Panc1 (cell line): ENCODE measurements around the gene DUSP9. TPM values are rescaled to one million over a fixed set of nuclear protein-coding genes. Genes with fewer than 3 reads are reported as not detected.

Experiments used
- ATAC-seq: fragments of 200-7000 bp; cut with Tn5 transposase; 2 replicates; pipeline ENCODE4 v1.9.1; 2020; ENCODE audit warnings: mild to moderate bottlenecking, moderate library complexity
- BruUV-seq: library from RNA; stranded (reverse); fragments of 400-500 nt; replicated peaks from 2 replicates; lab custom pipeline; 2021; lab: Mats Ljungman, UMichigan
- CTCF ChIA-PET: fragments of 300-600 bp; sonication (Branson Sonifier 250); formaldehyde crosslinking; loops from one replicate; lab custom pipeline; 2022; ENCODE audit warnings: antibody characterized with exemption; lab: Charles Lee
- POLR2A ChIA-PET: fragments of 300-600 bp; sonication (Branson Sonifier 250); formaldehyde crosslinking; loops from one replicate; lab custom pipeline; 2022; ENCODE audit warnings: antibody characterized with exemption; lab: Charles Lee
- DNase-seq: peaks from one replicate; pipeline ENCODE4 v3.0.0-alpha.2; 2010; ENCODE audit warnings: low read depth, low spot score
- H3K27ac ChIP-seq: 2 replicates; pipeline ENCODE4 v1.5.1; 2011; ENCODE audit warnings: mild to moderate bottlenecking, low read length, inconsistent platforms
- H3K27me3 ChIP-seq: fragments of 200-500 bp; sonication (Bioruptor generic); 2 replicates; pipeline ENCODE4 v1.6.0; 2014; ENCODE audit warnings: low read length, inconsistent platforms; ENCODE audit not compliant: control insufficient read depth, insufficient read depth
- H3K36me3 ChIP-seq: fragments of 200-500 bp; sonication (Bioruptor generic); 2 replicates; pipeline ENCODE4 v1.5.1; 2014; ENCODE audit warnings: inconsistent platforms, mild to moderate bottlenecking, low read length, moderate library complexity; ENCODE audit not compliant: control insufficient read depth, insufficient read depth
- H3K4me1 ChIP-seq: 2 replicates; pipeline ENCODE4 v1.5.1; 2011; ENCODE audit warnings: inconsistent platforms, mild to moderate bottlenecking, low read length, moderate library complexity; ENCODE audit not compliant: control insufficient read depth, insufficient read depth
- H3K4me3 ChIP-seq, 2 experiments: 2 replicates each; pipeline ENCODE4 v1.5.1; 2011 to 2012; ENCODE audit warnings: low read depth in 2 of 2, low read length in 2 of 2, mild to moderate bottlenecking in 2 of 2, inconsistent platforms in 1 of 2, moderate library complexity in 1 of 2
- H3K9me3 ChIP-seq: fragments of 200-500 bp; sonication (Bioruptor generic); 2 replicates; pipeline ENCODE4 v1.5.1; 2014; ENCODE audit warnings: low read depth, mild to moderate bottlenecking, inconsistent platforms, low read length, moderate library complexity; ENCODE audit not compliant: control insufficient read depth, insufficient read depth
- POLR2AphosphoS5 ChIP-seq: IDR thresholded peaks from 2 replicates; pipeline ENCODE4 v1.6.1; 2012; ENCODE audit warnings: mild to moderate bottlenecking, low read depth, low read length, moderate library complexity
- SIN3A ChIP-seq: IDR thresholded peaks from 2 replicates; pipeline ENCODE4 v1.6.1; 2012; ENCODE audit warnings: low read depth, mild to moderate bottlenecking, low read length, moderate library complexity, borderline replicate concordance; ENCODE audit not compliant: insufficient read depth
- TCF7L2 ChIP-seq: IDR thresholded peaks from 2 replicates; pipeline ENCODE4 v1.6.1; 2011; ENCODE audit warnings: mild to moderate bottlenecking, low read depth, low read length, inconsistent platforms
- in situ Hi-C: cut with HindIII; loops from 2 replicates; pipeline ENCODE4 v1.10.0; 2016; ENCODE audit warnings: low sequenced_read_pairs, low pct_unique_long_range_greater_than_20kb
- intact Hi-C: fragments of 100-400 bp; cut with micrococcal nuclease; formaldehyde crosslinking; loops from one replicate; pipeline ENCODE4 v1.10.0; 2022; ENCODE audit not compliant: unreplicated experiment
- total RNA-seq: library from RNA; stranded (reverse); gene quantifications from one replicate; pipeline ENCODE4 v1.2.1, GENCODE V29; 2021; ENCODE audit not compliant: unreplicated experiment
- TF ChIP-seq, protein P1 (sequence below): fragments of 450-650 bp; IDR thresholded peaks from 2 replicates; pipeline ENCODE4 v1.5.1; 2017; ENCODE audit warnings: mild to moderate bottlenecking
- TF ChIP-seq, protein P2 (sequence below), 2 experiments: IDR thresholded peaks; 2 replicates each; pipeline ENCODE4 v1.6.1; 2011 to 2012; ENCODE audit warnings: low read depth in 2 of 2, control low read depth in 1 of 2, low read length in 1 of 2, mild to moderate bottlenecking in 1 of 2, moderate library complexity in 1 of 2; ENCODE audit not compliant: insufficient read depth in 1 of 2

Gene DUSP9
- total RNA-seq, 1 experiment from 2014 or later = 7.1 TPM

DNA sequence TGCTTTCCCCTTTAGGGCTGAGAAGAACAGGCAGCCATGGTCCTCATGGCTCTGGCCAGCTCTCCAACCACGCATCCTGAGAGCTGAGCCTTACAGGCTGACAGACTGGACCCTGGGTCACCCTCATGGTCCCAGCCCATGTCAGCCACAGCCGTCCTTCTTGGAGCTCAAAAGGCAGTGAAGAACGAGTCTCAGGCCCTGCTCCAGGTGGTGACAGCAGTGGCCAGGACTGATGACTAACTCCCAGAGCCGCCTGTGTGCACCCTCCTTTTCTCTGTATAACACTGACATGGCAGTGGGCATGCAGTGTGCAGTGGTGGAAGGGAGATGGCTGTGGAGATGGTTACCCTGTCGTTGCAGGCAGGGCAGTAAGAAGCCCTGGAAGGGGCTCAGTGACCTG lies 10.3 kb upstream of the DUSP9 start:
- Histone ChIP-seq H3K9me3 (no peaks in the 10 kb centered on the region), H3K27me3 (no peaks in the 10 kb centered on the region; the same call in 1 of the 2 replicates), H3K4me3 (no peak overlapping the region), H3K27ac (no peak overlapping the region), H3K4me1 (peaks cover under 1% of the 10 kb centered on the region; the same call in 1 of the 2 replicates), H3K36me3 (no peaks in the 10 kb centered on the region)
- POLR2A ChIA-PET = interaction anchor here (0.6 kb wide), 2 partner anchors 10 to 18 kb away, joined by 4 to 5 read pairs; partner anchors contain the start of gene DUSP9
- TF ChIP-seq SIN3A = no peak
- no peak for TF ChIP-seq TCF7L2
- TF ChIP-seq, protein P1, sequence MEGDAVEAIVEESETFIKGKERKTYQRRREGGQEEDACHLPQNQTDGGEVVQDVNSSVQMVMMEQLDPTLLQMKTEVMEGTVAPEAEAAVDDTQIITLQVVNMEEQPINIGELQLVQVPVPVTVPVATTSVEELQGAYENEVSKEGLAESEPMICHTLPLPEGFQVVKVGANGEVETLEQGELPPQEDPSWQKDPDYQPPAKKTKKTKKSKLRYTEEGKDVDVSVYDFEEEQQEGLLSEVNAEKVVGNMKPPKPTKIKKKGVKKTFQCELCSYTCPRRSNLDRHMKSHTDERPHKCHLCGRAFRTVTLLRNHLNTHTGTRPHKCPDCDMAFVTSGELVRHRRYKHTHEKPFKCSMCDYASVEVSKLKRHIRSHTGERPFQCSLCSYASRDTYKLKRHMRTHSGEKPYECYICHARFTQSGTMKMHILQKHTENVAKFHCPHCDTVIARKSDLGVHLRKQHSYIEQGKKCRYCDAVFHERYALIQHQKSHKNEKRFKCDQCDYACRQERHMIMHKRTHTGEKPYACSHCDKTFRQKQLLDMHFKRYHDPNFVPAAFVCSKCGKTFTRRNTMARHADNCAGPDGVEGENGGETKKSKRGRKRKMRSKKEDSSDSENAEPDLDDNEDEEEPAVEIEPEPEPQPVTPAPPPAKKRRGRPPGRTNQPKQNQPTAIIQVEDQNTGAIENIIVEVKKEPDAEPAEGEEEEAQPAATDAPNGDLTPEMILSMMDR = no peak
- TF ChIP-seq, protein P2, sequence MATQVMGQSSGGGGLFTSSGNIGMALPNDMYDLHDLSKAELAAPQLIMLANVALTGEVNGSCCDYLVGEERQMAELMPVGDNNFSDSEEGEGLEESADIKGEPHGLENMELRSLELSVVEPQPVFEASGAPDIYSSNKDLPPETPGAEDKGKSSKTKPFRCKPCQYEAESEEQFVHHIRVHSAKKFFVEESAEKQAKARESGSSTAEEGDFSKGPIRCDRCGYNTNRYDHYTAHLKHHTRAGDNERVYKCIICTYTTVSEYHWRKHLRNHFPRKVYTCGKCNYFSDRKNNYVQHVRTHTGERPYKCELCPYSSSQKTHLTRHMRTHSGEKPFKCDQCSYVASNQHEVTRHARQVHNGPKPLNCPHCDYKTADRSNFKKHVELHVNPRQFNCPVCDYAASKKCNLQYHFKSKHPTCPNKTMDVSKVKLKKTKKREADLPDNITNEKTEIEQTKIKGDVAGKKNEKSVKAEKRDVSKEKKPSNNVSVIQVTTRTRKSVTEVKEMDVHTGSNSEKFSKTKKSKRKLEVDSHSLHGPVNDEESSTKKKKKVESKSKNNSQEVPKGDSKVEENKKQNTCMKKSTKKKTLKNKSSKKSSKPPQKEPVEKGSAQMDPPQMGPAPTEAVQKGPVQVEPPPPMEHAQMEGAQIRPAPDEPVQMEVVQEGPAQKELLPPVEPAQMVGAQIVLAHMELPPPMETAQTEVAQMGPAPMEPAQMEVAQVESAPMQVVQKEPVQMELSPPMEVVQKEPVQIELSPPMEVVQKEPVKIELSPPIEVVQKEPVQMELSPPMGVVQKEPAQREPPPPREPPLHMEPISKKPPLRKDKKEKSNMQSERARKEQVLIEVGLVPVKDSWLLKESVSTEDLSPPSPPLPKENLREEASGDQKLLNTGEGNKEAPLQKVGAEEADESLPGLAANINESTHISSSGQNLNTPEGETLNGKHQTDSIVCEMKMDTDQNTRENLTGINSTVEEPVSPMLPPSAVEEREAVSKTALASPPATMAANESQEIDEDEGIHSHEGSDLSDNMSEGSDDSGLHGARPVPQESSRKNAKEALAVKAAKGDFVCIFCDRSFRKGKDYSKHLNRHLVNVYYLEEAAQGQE (IDR thresholded peaks at IDR 0.05; ENCODE audit: insufficient read depth in 1 of 2, low read depth in 2 of 2, low read length in 1 of 2) = no peak
- no peak for TF ChIP-seq POLR2AphosphoS5
- in situ Hi-C loops (no loop called here), intact Hi-C loops (no loop called here)
- no TSS peak for BruUV-seq
- CTCF ChIA-PET = interaction anchor here (0.9 to 1.5 kb wide), 2 partner anchors 28 to 31 kb away, joined by 3 to 5 read pairs; no protein-coding TSS in a partner anchor
- DNase-seq (no peak), ATAC-seq (no peak)

DNA sequence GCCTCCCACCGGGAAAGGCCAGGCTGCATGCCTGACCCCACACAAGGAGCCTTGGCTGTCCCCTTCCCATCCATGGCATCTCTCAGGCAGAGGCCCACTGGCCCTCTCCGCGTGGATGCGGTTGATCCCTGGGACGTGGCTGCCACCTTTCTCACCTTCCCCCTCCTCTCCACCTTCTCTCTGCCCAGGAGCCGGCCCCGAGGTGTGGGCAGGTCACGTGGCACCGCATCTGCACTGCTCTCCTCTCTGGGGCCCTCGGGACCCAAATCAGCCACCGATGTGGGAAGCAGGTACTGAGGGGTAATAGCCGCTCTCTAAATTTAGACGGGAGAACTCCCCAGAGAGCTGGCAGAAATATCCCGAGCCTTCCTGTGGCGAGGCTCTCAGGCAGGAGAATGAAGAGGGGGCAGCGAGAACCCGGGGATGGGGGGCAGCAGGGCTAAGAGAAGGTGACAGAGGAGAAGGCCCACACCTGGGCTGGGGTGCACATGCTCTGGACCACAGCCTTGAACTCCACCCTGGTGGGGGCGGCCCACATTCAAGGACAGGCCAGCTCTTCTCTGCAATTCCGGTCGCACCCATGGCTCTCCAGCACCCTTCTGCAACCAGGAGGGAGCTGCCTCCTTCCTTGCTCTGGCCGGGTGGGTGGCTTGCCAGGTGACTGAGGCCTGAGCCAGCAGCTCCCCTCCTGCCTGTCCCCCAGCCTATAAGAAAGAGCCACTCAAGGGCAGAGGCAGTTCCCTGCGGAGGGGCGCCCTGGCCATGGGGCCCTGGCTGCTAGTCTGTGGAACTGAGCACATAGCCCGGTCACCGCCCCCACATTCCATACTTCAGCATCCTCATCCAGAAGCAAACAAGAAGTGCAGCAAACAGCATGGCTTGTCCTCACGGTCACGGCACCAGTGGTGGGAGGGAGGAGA lies 9.6 kb upstream of the DUSP9 start:
- no TSS peak for BruUV-seq
- TF ChIP-seq POLR2AphosphoS5 (no peak), TCF7L2 (no peak), SIN3A (no peak)
- TF ChIP-seq, protein P1 = no peak
- TF ChIP-seq, protein P2 (IDR thresholded peaks at IDR 0.05; ENCODE audit: insufficient read depth in 1 of 2, low read depth in 2 of 2, low read length in 1 of 2) = no peak
- ChIA-PET CTCF (interaction anchor here (1.5 kb wide), 1 partner anchor 30 kb away, joined by 5 read pairs; no protein-coding TSS in a partner anchor), POLR2A (no interaction called here)
- Histone ChIP-seq H3K27ac (no peak overlapping the region), H3K27me3 (no peaks in the 10 kb centered on the region; the same call in 1 of the 2 replicates), H3K4me3 (no peak overlapping the region), H3K9me3 (no peaks in the 10 kb centered on the region), H3K4me1 (peaks cover 2% of the 10 kb centered on the region; the same call in 1 of the 2 replicates), H3K36me3 (no peaks in the 10 kb centered on the region)
- ATAC-seq (no peak), DNase-seq (no peak)
- in situ Hi-C loops (no loop called here), intact Hi-C loops (no loop called here)
